Measurements from ENCODE around the gene GARIN1A. TPM values are rescaled to one million over a fixed set of nuclear protein-coding genes. Genes with fewer than 3 reads are reported as not detected.
A peak's percentile ranks its signal among the peaks of the same experiment; 100 is the strongest.

The GARIN1A gene
- total and polyA plus RNA-seq, 2 experiments from 2014 or later = 0.67 to 1.7 TPM

DNA sequence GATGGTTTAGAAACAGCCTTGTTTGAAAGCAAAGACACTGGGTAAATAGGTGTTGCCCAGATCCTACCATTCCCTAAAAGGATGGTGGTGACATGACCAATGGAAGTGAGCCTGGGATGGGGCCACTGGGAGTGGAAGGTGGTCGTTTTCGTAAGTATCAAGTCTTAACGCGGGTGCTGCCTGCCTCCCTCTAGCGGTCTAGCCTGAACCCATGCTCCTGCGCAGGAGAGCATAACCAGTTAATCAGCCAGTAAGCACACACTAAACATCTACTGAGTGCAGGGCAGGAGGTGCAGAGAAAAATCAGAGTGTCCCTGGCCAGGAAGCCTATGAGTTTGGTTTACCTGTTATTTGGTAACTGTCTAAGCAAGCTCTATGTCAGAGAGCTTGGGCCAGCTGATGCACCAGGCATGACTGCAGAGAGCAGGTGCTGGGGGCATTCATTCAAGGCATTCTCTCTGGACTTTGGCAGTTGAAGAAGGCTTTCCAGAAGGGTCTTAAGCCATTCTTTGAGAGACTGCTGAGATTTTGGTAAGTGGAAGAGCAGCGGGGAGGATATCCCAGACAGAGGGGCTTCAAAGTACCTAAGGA, 930 bp downstream of the GARIN1A start:
- Histone ChIP-seq H3K79me2 (no peaks in the 10 kb centered on the region), H3K4me1 (ENCODE audit: insufficient read depth) (no peaks in the 10 kb centered on the region), H3K36me3 (replicated peaks; ENCODE audit: insufficient read depth, low read depth) (no peaks in the 10 kb centered on the region), H3K9me3 (ENCODE audit: low read depth) (no peaks in the 10 kb centered on the region), H3K9me2 (replicated peaks; ENCODE audit: insufficient read depth) (no peaks in the 10 kb centered on the region), H2AFZ (no peak overlapping the region), H3K4me2 (no peak overlapping the region), H3K4me3 (no peak overlapping the region), H4K20me1 (ENCODE audit: insufficient read depth, poor library complexity, severe bottlenecking) (no peaks in the 10 kb centered on the region), H3K27ac (no peak overlapping the region), H3K27me3 (no peaks in the 10 kb centered on the region)
- DNase-seq (ENCODE audit: low spot score) = peak; percentile 37
- TF ChIP-seq CTCF (IDR thresholded peaks at IDR 0.05; ENCODE audit: poor library complexity) = peak; percentile 41
- TF ChIP-seq EZH2phosphoT487 (IDR thresholded peaks at IDR 0.05; ENCODE audit: low read depth, severe bottlenecking, unreplicated experiment) = no peak
- WGBS (ENCODE audit: low lambda C conversion rate, missing lambda C conversion rate) = 25% methylated on average over 7 of the region's 7 CpGs

DNA sequence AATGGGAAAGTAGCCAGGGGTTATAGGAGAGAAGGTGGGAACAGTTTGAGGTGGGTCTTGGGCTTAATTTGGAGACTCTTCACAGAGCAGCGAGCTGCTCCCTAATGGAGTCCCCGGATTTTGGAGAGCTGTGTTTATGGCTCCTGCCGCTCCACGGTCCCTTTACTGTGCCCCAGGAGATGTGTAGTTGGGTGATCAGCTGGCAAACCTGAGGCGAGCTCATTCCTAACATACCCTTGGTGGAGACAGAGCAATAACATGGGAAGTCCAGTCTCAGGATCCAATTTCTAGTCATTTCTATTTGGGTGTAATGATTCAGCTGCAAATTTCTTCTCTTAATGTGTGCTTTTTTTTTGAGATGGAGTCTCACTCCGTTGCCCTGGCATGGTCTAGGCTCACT, 1.5 kb downstream of the GARIN1A start:
- Histone ChIP-seq H3K4me2 (no peak overlapping the region), H3K4me3 (no peak overlapping the region), H3K4me1 (ENCODE audit: insufficient read depth) (no peaks in the 10 kb centered on the region), H3K27ac (no peak overlapping the region), H3K36me3 (replicated peaks; ENCODE audit: insufficient read depth, low read depth) (no peaks in the 10 kb centered on the region), H3K9me3 (ENCODE audit: low read depth) (no peaks in the 10 kb centered on the region), H2AFZ (no peak overlapping the region), H4K20me1 (ENCODE audit: insufficient read depth, poor library complexity, severe bottlenecking) (no peaks in the 10 kb centered on the region), H3K79me2 (no peaks in the 10 kb centered on the region), H3K9me2 (replicated peaks; ENCODE audit: insufficient read depth) (no peaks in the 10 kb centered on the region), H3K27me3 (no peaks in the 10 kb centered on the region)
- DNase-seq (ENCODE audit: low spot score) = no peak
- TF ChIP-seq CTCF (IDR thresholded peaks at IDR 0.05; ENCODE audit: poor library complexity) (no peak), EZH2phosphoT487 (IDR thresholded peaks at IDR 0.05; ENCODE audit: low read depth, severe bottlenecking, unreplicated experiment) (no peak), EZH2 (IDR thresholded peaks at IDR 0.05; ENCODE audit: borderline replicate concordance) (no peak)
- 86% methylated on average over 6 of the region's 6 CpGs for WGBS (ENCODE audit: low lambda C conversion rate, missing lambda C conversion rate)

DNA sequence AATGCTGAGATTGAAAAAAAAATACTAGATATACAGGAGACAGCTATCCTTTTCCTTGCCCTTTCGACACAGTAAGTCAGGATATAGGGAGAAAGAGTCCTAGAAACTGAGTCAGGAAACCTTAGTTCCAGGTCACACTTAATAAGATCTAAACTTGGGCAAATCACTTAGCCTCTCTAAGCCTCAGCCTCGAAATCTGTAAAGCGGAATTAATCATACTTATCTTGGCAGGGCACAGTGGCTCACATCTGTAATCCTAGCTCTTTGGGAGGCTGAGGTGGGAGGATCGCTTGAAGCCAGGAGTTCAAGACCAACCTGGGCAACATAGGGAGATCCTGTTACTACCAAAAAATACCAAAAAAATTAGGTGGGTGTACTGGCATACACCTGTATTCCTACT, 4.6 kb downstream of the GARIN1A start:
- Histone ChIP-seq H3K27me3 (no peaks in the 10 kb centered on the region), H3K4me1 (ENCODE audit: insufficient read depth) (no peaks in the 10 kb centered on the region), H3K4me3 (no peak overlapping the region), H2AFZ (no peak overlapping the region), H3K36me3 (replicated peaks; ENCODE audit: insufficient read depth, low read depth) (no peaks in the 10 kb centered on the region), H3K9me3 (ENCODE audit: low read depth) (no peaks in the 10 kb centered on the region), H3K27ac (no peak overlapping the region), H3K4me2 (no peak overlapping the region), H3K79me2 (no peaks in the 10 kb centered on the region), H3K9me2 (replicated peaks; ENCODE audit: insufficient read depth) (no peaks in the 10 kb centered on the region), H4K20me1 (ENCODE audit: insufficient read depth, poor library complexity, severe bottlenecking) (no peaks in the 10 kb centered on the region)
- DNase-seq (ENCODE audit: low spot score) = no peak
- 90% methylated on average over 4 of the region's 4 CpGs for WGBS (ENCODE audit: low lambda C conversion rate, missing lambda C conversion rate)
- TF ChIP-seq EZH2 (IDR thresholded peaks at IDR 0.05; ENCODE audit: borderline replicate concordance) (no peak), CTCF (IDR thresholded peaks at IDR 0.05; ENCODE audit: poor library complexity) (no peak), EZH2phosphoT487 (IDR thresholded peaks at IDR 0.05; ENCODE audit: low read depth, severe bottlenecking, unreplicated experiment) (no peak)

DNA sequence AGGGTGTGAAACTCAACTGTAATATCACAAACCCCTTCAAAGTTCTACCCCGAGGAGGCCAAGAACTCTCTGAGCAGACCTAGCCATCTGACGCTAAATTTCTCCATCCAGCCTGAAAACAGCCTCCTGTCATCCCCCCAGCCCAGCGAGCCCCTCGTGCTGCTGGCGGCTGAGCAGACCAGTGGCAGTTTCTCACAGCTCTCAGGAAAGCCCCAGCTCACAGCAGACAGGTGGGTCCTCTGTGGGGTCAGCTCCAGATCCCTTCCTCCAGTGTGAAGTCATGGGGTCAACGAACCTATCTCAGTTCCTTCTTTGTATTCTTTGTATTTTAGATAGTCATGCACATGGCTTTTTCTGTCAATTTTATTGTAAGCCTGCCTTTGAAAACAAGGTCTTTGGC, 7.8 kb downstream of the GARIN1A start:
- Histone ChIP-seq H3K4me2 (no peak overlapping the region), H3K4me1 (ENCODE audit: insufficient read depth) (no peaks in the 10 kb centered on the region), H3K27me3 (no peaks in the 10 kb centered on the region), H4K20me1 (ENCODE audit: insufficient read depth, poor library complexity, severe bottlenecking) (no peaks in the 10 kb centered on the region), H3K79me2 (no peaks in the 10 kb centered on the region), H3K9me3 (ENCODE audit: low read depth) (no peaks in the 10 kb centered on the region), H2AFZ (no peak overlapping the region), H3K27ac (no peak overlapping the region), H3K9me2 (replicated peaks; ENCODE audit: insufficient read depth) (no peaks in the 10 kb centered on the region), H3K36me3 (replicated peaks; ENCODE audit: insufficient read depth, low read depth) (no peaks in the 10 kb centered on the region), H3K4me3 (no peak overlapping the region)
- 92% methylated on average over 6 of the region's 6 CpGs for WGBS (ENCODE audit: low lambda C conversion rate, missing lambda C conversion rate)
- no peak for TF ChIP-seq CTCF (IDR thresholded peaks at IDR 0.05; ENCODE audit: poor library complexity)
- no peak for TF ChIP-seq EZH2 (IDR thresholded peaks at IDR 0.05; ENCODE audit: borderline replicate concordance)
- no peak for TF ChIP-seq EZH2phosphoT487 (IDR thresholded peaks at IDR 0.05; ENCODE audit: low read depth, severe bottlenecking, unreplicated experiment)
- no peak for DNase-seq (ENCODE audit: low spot score)
